AG09319 (cell line): Measurements from ENCODE around the gene ADGRF4.

Experiments used
- DNase-seq: peaks from one replicate; pipeline ENCODE4 v3.0.0-alpha.2; 2010; ENCODE audit warnings: low read depth; ENCODE audit errors: extremely low read depth
- TF ChIP-seq, protein P1 (sequence below): IDR thresholded peaks from 2 replicates; pipeline ENCODE4 v1.5.1; 2011; ENCODE audit warnings: low read depth, mild to moderate bottlenecking, inconsistent platforms, low read length, moderate library complexity

ADGRF4 gene

DNA sequence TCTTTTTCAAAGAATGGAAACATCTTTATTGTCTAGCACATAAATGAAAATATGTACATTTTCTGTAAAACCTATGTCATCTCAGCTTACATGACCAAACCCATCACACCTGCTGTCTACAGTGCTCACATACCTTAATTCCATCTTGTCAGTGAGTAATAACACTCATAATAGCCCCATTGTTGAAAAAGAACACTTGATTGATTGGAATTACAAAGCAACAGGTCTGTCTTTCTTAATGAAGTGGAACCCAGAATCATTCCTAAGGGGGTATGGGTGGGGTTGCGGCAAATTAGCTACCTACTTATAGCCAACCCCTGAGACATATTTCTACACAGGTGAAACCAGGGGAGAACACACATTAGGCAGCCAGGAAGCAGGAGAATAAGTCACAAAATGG is 20.2 kb downstream of the ADGRF4 start:
- TF ChIP-seq, protein P1, sequence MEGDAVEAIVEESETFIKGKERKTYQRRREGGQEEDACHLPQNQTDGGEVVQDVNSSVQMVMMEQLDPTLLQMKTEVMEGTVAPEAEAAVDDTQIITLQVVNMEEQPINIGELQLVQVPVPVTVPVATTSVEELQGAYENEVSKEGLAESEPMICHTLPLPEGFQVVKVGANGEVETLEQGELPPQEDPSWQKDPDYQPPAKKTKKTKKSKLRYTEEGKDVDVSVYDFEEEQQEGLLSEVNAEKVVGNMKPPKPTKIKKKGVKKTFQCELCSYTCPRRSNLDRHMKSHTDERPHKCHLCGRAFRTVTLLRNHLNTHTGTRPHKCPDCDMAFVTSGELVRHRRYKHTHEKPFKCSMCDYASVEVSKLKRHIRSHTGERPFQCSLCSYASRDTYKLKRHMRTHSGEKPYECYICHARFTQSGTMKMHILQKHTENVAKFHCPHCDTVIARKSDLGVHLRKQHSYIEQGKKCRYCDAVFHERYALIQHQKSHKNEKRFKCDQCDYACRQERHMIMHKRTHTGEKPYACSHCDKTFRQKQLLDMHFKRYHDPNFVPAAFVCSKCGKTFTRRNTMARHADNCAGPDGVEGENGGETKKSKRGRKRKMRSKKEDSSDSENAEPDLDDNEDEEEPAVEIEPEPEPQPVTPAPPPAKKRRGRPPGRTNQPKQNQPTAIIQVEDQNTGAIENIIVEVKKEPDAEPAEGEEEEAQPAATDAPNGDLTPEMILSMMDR, result no peak
- DNase-seq, result no peak

DNA sequence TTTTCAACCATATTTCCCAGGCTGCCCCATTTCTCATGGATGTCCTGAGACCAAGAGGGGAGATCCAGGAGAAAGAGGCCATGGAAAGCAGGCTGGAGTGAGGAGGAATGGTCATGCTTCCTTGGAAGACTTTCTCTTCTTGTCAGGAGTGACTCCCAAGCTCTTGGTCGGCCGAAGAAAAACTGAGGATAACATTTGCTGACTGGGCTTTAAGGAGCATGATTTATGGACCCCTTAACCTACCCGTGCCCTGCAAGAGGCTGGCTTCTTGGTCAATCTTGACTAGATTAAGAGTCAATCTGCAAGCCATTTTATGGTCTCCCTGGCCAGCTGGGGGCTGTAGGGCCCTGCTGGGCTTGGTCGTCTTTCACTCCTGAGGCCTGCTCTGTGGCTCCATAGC is 22.8 kb downstream of the ADGRF4 start:
- DNase-seq, result no peak
- TF ChIP-seq, protein P1, result no peak

DNA sequence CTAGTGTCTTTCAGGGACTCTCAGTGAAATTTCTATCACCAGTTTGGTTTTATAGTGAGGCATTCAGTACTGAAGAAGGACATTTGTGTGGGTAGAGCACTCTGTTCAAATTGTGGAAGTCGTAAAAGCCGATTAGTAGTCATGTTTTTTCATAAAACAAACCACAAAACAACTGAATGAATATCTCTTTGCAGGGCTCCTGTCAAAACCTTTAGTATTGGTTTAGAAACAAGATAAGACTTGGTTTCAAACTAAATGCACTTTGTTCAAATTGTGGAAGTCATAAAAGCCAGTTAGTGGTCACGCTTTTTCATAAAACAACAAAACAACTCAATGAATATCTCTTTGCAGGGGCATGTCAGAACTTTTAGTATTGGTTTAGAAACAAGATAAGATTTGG is 23.8 kb downstream of the ADGRF4 start:
- no peak for DNase-seq
- TF ChIP-seq, protein P1, result no peak

DNA sequence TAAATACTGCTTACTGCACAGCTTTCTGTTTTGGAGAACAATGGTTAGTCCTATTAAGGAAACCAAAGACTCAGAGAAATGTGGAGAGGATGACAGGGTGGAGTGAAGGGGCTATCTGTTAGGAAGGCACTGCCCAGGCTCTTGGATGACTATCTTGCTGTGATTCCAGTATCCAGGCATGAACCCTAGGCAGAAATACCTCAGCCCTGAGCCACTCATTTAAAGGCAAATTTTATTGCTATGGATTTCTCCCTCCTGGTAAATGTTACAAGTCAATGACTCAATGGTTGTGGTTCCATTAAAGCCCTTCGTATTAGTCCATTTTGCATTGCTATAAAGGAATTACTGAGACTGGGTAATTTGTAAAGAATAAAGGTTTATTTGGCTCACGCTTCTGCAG is 25.9 kb downstream of the ADGRF4 start:
- no peak for DNase-seq
- TF ChIP-seq, protein P1, result no peak

DNA sequence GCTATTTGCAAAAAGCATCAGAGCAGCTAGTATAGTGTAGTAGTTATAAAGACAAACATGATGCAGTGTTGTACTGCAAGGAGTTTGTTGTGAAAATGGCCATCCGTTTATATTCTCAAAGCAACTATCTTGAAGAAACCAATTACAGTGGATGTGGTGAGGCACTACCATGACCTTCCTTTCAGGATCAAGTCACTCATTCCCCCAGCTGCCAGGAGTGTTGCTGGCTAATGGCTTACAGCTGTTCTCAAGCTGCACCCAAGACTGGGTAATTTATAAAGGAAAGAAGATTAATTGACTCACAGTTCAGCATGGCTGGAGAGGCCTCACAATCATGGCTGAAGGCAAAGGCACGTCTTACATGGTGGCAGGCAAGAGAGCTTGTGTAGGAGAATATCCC is 29.0 kb downstream of the ADGRF4 start:
- DNase-seq, result no peak
- TF ChIP-seq, protein P1, result no peak

DNA sequence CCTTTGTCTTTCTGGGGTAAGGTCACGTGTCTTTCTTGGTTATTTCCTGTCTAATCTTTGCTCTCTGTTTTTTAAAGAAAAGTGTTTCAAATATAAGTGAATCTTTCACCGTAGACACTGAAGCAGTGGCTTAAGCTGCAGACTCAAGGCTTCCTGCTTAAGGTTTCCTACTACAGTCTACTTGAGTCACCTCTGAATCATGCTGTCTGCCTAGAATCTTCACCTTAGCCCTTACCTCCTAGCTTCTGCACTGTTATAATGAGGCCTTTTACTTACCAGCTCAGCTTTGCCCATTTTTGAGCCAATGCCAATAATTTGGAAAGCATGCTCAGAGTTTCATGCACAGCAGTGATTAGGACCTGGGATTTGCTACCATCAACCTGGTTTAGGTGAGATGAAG is 30.6 kb downstream of the ADGRF4 start:
- TF ChIP-seq, protein P1, result no peak

DNA sequence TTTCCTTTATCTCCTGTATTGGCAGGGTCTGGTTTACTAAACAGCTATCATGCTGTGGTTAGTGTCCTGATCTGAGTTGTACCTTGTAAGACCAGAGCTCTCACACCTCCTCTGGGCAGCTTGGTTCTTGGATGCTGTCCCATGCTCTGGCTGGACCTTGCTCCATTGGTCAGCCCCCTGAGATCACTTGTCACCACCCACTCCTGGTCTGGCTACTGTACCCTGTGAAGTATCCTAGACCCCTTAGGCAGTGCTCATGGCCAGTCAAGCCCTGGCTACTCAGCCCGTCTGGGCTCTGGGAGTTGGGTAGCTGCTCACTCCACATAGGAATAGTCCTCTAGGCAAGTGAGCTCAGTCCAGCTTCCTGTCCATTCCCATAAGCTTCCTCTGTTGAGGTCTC is 31.1 kb downstream of the ADGRF4 start:
- TF ChIP-seq, protein P1, result no peak
- no peak for DNase-seq

More for the DNA sequence above, 30.6 kb downstream of the ADGRF4 start:
- DNase-seq, result no peak
